SHP77 treated with DMSO at 0.1 percent for 48 hours (cell line): ENCODE results near the gene PACRG.
A peak's percentile ranks its signal among the peaks of the same experiment; 100 is the strongest.

Experiments used
- DNase-seq: peaks from one replicate; lab custom pipeline; 2025; lab: John Stamatoyannopoulos, UW

PACRG gene

GRCh38 chr6:162778603-162779002 is 50.8 kb downstream of the PACRG start:
- DNase-seq, result no peak

GRCh38 chr6:162785632-162786242 is 58.0 kb downstream of the PACRG start:
- no peak for DNase-seq

- no peak for DNase-seq
Measured at GRCh38 chr6:162798546-162799266, 70.9 kb downstream of the PACRG start.

- no peak for DNase-seq
Measured at GRCh38 chr6:162814426-162814973, 86.7 kb downstream of the PACRG start.

- DNase-seq, result no peak
Measured at GRCh38 chr6:162817196-162817595, 89.4 kb downstream of the PACRG start.

GRCh38 chr6:162819284-162819683 is 91.5 kb downstream of the PACRG start:
- DNase-seq, result no peak

- no peak for DNase-seq
Measured at GRCh38 chr6:162821102-162821501, 93.3 kb downstream of the PACRG start.

GRCh38 chr6:162825597-162825996 is 97.8 kb downstream of the PACRG start:
- DNase-seq, result no peak

- DNase-seq, result no peak
Measured at GRCh38 chr6:162829013-162829742, 101.4 kb downstream of the PACRG start.

GRCh38 chr6:162833776-162834175 is 106.0 kb downstream of the PACRG start:
- DNase-seq, result no peak

- DNase-seq, result no peak
Measured at GRCh38 chr6:162845972-162846371, 118.2 kb downstream of the PACRG start.

- DNase-seq, result no peak
Measured at GRCh38 chr6:162846723-162847122, 118.9 kb downstream of the PACRG start.

- no peak for DNase-seq
Measured at GRCh38 chr6:162849269-162849668, 121.5 kb downstream of the PACRG start.

GRCh38 chr6:162852192-162852591 is 124.4 kb downstream of the PACRG start:
- no peak for DNase-seq

- no peak for DNase-seq
Measured at GRCh38 chr6:162852840-162853577, 125.2 kb downstream of the PACRG start.

GRCh38 chr6:162854228-162854627 is 126.5 kb downstream of the PACRG start:
- no peak for DNase-seq

GRCh38 chr6:162854734-162855191 is 127.0 kb downstream of the PACRG start:
- DNase-seq, result peak; percentile 40

- DNase-seq, result peak; percentile 75
Measured at GRCh38 chr6:162856885-162857284, 129.1 kb downstream of the PACRG start.

- DNase-seq, result no peak
Measured at GRCh38 chr6:162857326-162857725, 129.6 kb downstream of the PACRG start.

- DNase-seq, result no peak
Measured at GRCh38 chr6:162862462-162862861, 134.7 kb downstream of the PACRG start.

- no peak for DNase-seq
Measured at GRCh38 chr6:162862941-162863340, 135.2 kb downstream of the PACRG start.

- no peak for DNase-seq
Measured at GRCh38 chr6:162863821-162864220, 136.0 kb downstream of the PACRG start.
